Stimulated activated CD8-positive, alpha-beta memory T cell treated with anti-CD3 and anti-CD28 coated beads, Interleukin-12 subunit alpha, Interleukin-12 subunit beta, amount 100 ng/mL, for 24 hours (primary cell): ENCODE data around the gene POLR1D.

Experiments used
- DNase-seq: peaks from one replicate; pipeline ENCODE4 v3.0.0-alpha.2; 2020; ENCODE audit errors: extremely low read depth

The POLR1D gene

GRCh38 chr13:27621366-27622101 lies at the start of gene POLR1D:
POLR1D (plus strand) TSS chr13:27621892; CDS start chr13:27621984, 92 bp downstream.
- peak; percentile 50 for DNase-seq

- DNase-seq, result no peak
These were observed 49.3 kb upstream of the POLR1D start for GRCh38 chr13:27572234-27572901.

- no peak for DNase-seq
These were observed 48.4 kb upstream of the POLR1D start for GRCh38 chr13:27573265-27573664.

GRCh38 chr13:27574661-27575060 lies 47.0 kb upstream of the POLR1D start:
- no peak for DNase-seq

GRCh38 chr13:27578121-27579030 lies 43.3 kb upstream of the POLR1D start:
- DNase-seq, result no peak

GRCh38 chr13:27583645-27584044 lies 38.0 kb upstream of the POLR1D start:
- no peak for DNase-seq

- DNase-seq, result no peak
These were observed 34.5 kb upstream of the POLR1D start for GRCh38 chr13:27587095-27587746.

- DNase-seq, result no peak
These were observed 33.3 kb upstream of the POLR1D start for GRCh38 chr13:27588405-27588804.

- DNase-seq, result no peak
These were observed 28.8 kb upstream of the POLR1D start for GRCh38 chr13:27592865-27593264.

- DNase-seq, result no peak
These were observed 28.4 kb upstream of the POLR1D start for GRCh38 chr13:27593267-27593666.

GRCh38 chr13:27595055-27595811 lies 26.5 kb upstream of the POLR1D start:
- no peak for DNase-seq

GRCh38 chr13:27599096-27599495 lies 22.6 kb upstream of the POLR1D start:
- DNase-seq, result no peak

- no peak for DNase-seq
These were observed 21.7 kb upstream of the POLR1D start for GRCh38 chr13:27599845-27600553.

GRCh38 chr13:27600711-27601110 lies 21.0 kb upstream of the POLR1D start:
- DNase-seq, result no peak

- no peak for DNase-seq
These were observed 20.5 kb upstream of the POLR1D start for GRCh38 chr13:27601208-27601607.

GRCh38 chr13:27601803-27602202 lies 19.9 kb upstream of the POLR1D start:
- DNase-seq, result no peak

- no peak for DNase-seq
These were observed 16.6 kb upstream of the POLR1D start for GRCh38 chr13:27605099-27605498.

GRCh38 chr13:27605610-27606200 lies 16.0 kb upstream of the POLR1D start:
- no peak for DNase-seq

GRCh38 chr13:27607125-27607524 lies 14.6 kb upstream of the POLR1D start:
- no peak for DNase-seq

GRCh38 chr13:27613628-27614027 lies 8.1 kb upstream of the POLR1D start:
- DNase-seq, result no peak
